Fibroblast of lung (primary cell): ENCODE data around the gene IGSF10.

Experiments
- EZH2 ChIP-seq: IDR thresholded peaks from 2 replicates; pipeline ENCODE4 v1.5.1; 2012; ENCODE audit warnings: low read length, control low read depth, mild to moderate bottlenecking; ENCODE audit errors: missing control alignments
- TF ChIP-seq, protein P1 (sequence below), 2 donors: IDR thresholded peaks in 1 of 2; conservative IDR thresholded peaks in 1 of 2; 1 replicate in 1 of 2; 2 replicates in 1 of 2; pipeline ENCODE4 v1.5.1; 2011 to 2012; ENCODE audit warnings: low read length in 2 of 2, control low read depth in 1 of 2, inconsistent platforms in 1 of 2, low read depth in 1 of 2, mild to moderate bottlenecking in 1 of 2

DNA sequence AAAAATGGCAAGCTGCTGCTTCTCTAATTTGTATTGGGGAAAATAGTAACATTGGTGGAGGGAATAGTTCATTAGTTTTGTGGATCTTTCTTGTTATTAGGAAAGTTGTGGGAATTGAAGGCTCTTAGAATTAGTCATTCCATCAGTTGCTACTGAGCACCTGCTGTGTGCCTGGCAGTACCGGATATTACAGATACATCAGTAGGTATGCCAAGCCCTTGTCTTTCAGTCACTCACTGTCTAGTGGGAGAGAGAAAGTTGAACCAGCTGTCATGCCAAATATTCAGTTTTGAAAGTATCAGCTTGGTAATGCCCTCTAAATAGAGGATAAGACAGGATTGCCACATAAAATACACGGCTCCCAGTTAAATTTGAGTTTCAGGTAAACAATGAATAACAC, 32.5 kb downstream of the IGSF10 start:
- no peak for TF ChIP-seq EZH2
- TF ChIP-seq, protein P1, sequence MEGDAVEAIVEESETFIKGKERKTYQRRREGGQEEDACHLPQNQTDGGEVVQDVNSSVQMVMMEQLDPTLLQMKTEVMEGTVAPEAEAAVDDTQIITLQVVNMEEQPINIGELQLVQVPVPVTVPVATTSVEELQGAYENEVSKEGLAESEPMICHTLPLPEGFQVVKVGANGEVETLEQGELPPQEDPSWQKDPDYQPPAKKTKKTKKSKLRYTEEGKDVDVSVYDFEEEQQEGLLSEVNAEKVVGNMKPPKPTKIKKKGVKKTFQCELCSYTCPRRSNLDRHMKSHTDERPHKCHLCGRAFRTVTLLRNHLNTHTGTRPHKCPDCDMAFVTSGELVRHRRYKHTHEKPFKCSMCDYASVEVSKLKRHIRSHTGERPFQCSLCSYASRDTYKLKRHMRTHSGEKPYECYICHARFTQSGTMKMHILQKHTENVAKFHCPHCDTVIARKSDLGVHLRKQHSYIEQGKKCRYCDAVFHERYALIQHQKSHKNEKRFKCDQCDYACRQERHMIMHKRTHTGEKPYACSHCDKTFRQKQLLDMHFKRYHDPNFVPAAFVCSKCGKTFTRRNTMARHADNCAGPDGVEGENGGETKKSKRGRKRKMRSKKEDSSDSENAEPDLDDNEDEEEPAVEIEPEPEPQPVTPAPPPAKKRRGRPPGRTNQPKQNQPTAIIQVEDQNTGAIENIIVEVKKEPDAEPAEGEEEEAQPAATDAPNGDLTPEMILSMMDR (conservative IDR thresholded peaks at IDR 0.05 in 1 of 2, IDR thresholded peaks at IDR 0.05 in 1 of 2; ENCODE audit: low read depth in 1 of 2, low read length in 2 of 2), result no peak
